Measurements from ENCODE around the gene NMNAT1.

GRCh38 chr1:10020086-10020485 is 76.8 kb downstream of the NMNAT1 start:
- TF ChIP-seq CTCF (conservative IDR thresholded peaks at IDR 0.05 in 1 of 2, IDR thresholded peaks at IDR 0.05 in 1 of 2; ENCODE audit: extremely low read depth in 1 of 2, insufficient read depth in 1 of 2, low read depth in 1 of 2, low read length in 2 of 2) (no peak), EZH2 (IDR thresholded peaks at IDR 0.05; ENCODE audit: borderline replicate concordance, low read length) (no peak)

Measured in mammary epithelial cell (primary cell).